ENCODE data around the gene DNAJC3.
"Not testable (repeated sequence)": the region's sequence is repeated elsewhere in the genome, so short reads cannot be mapped to it uniquely, and the experiment has no call there.

DNAJC3 gene

DNA sequence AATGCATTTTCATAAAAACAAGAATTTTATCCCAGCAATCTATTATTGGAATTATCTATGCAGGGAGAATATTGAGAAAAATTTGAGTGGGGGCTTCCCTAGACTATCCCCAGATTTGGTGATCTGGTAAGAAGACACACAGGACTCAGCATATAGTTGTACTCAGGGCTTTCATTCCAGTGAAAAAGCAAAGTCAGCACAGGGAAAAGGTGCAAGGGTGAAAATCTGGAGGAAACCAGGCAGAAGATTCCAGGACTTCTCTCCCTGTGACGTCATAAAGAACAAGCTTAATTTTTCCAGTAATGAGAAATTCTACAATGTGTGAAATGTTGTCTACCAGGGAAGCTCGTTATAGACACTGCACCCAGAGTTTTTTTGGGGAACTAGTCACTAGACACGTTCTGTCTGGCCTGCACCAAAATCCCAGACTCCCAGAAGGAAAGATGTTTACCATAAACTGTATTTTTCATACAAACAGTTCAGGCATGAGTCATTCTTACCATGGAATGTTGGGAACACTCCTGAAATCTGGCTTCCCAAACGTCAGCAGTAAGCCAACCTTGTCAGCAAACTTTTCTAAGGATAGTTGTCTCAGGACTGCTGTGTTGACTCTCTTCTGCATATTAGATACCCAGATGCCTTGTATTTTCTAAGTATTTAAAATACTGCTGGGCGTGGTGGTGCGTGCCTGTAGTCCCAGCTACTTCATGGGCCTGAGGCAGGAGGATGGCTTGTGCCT is 107.4 kb downstream of the DNAJC3 start:
- no peak for DNase-seq

- DNase-seq = no peak
Measured at GRCh38 chr13:95784900-95785290, 108.0 kb downstream of the DNAJC3 start.

GRCh38 chr13:95787356-95788099 is 110.6 kb downstream of the DNAJC3 start:
- DNase-seq = no peak

GRCh38 chr13:95788100-95788463 is 111.1 kb downstream of the DNAJC3 start:
- no peak for DNase-seq

DNA sequence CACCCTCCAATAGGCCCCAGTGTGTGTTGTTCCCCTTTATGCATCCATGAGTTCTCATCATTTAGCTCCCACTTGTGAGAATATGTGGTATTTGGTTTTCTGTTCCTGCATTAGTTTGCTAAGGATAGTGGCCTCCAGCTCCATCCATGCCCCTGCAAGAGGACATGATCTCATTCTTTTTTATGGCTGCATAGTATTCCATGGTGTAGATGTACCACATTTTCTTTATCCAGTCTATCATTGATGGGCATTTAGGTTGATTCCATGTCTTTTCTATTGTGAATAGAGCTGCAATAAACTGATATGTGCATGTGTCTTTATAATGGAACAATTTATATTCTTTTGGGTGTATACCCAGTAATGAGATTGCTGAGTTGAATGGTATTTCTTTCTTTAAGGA is 112.4 kb downstream of the DNAJC3 start:
- DNase-seq = not testable (repeated sequence)

- DNase-seq = no peak
Measured at GRCh38 chr13:95791084-95791722, 114.3 kb downstream of the DNAJC3 start.

DNA sequence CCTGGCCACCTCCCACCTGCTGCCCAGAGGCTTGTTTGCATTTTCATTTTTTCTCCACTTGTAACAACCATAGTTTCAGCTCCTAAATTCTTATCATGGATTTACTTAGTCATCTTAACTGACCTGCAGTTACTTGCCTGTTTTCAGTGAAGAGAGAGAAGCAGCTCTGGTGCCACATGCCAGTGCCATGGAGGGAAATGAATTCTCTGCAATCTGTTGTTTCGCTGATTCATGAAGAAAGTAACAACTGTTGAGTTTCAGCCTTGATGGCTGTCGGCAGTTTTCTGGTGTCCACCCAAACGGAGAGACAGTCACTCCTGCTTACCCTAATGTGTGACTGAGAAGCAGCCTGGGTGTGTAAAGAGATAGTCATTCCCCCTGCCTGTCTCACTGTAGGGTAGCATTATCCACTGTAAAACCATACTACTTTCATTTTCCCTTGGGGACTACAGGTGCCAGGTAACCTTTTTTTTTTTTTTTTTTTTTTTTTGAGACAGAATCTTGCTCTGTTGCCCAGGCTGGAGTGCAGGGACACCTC is 116.1 kb downstream of the DNAJC3 start:
- no peak for DNase-seq

DNA sequence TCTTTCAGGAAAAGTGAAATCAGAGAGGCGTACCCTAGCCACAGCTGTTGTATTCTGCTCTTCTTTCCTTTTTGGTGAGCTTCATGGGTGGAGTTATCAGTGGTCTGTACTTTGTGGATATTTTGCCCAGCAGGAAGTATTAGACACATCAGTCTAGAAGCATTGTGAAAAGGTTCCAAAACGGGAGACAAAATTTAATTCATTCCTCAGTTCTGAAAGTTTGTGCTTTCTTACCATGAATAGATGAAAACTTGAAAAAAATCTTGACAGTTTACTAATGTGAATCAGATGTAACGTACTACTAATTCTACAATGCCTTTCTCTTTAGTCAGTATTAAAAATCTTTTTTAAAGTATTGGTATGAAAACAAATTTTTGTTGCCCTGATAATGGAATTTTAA is 116.8 kb downstream of the DNAJC3 start:
- no peak for DNase-seq

DNA sequence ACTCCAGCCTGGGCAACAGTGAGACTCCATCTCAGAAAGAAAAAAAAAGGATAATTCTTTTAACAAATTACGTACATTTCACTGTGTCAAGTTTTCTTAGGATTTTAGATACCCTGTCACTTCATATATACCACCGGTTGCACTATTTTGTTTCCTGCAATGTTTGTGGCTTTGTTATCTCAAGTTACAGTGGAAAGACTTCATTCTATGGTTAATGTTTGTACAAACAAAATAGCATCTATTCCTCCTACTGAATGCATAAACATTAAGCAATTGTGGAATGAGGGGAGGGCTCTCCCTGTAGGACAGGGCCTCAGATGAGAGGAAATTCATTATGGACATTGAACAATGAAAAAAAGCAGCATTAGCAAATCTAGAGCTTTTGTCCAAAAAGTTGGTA is 120.1 kb downstream of the DNAJC3 start:
- DNase-seq = no peak

- DNase-seq = no peak
Measured at GRCh38 chr13:95800436-95800835, 123.5 kb downstream of the DNAJC3 start.

- DNase-seq = no peak
Measured at GRCh38 chr13:95801825-95802224, 124.9 kb downstream of the DNAJC3 start.

DNA sequence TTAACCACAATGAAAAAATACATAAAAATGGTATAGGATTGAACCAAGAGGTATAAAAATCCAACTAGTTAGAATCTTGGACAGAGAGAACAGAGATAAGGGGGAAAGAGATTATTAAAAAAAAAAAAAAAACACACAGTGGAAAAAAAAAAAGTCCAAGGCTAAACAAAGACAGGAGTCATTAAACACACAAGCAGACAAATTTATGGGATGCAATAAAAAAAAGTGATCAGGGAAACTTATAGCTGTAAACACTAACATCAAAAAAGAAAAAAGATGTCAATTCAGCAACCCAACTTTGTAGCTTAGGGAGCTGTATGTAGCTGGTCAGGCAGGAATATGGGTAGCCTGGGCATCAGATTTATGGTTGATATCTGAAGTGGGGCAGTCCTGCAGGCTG is 129.0 kb downstream of the DNAJC3 start:
- DNase-seq = no peak

GRCh38 chr13:95809429-95809828 is 132.5 kb downstream of the DNAJC3 start:
- DNase-seq = no peak

- DNase-seq = no peak
Measured at GRCh38 chr13:95813139-95813538, 136.2 kb downstream of the DNAJC3 start.

DNA sequence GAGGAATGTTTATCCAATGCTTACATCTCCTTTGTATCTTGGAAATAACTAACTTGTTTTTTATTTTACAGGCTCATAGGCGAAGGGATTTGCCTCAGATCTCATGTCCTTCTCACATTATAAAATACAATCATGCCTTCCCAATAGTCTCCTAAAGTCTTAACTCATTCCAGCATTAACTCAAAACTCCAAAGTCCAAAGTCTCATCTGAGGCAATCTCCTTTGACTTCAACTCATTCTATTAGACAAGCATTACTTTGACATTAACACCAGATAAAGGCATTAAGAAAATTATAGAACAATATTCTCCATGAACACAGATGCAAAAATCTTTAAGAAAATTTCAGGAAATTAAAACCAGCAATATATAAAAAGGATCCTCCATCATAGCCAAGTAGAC is 137.6 kb downstream of the DNAJC3 start:
- no peak for DNase-seq

- DNase-seq = no peak
Measured at GRCh38 chr13:95822303-95822702, 145.4 kb downstream of the DNAJC3 start.

DNA sequence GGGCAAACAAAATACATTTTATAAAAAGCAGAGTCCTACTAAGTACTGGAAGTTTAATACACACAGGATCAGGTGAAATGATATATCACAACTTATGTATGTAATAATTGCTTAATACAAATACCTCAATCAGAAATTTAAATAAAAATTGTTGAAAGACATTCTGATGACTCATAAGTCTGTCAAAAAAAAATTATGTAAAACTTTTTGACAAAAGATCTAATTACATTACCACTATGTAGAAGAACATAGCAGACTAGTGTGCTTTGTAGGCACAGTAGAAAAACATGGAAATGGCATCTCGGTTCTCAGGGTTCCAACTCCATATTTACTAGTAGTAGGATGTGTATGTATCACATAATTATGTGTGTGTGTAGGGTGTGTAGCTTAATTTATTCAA is 156.2 kb downstream of the DNAJC3 start:
- no peak for DNase-seq

DNA sequence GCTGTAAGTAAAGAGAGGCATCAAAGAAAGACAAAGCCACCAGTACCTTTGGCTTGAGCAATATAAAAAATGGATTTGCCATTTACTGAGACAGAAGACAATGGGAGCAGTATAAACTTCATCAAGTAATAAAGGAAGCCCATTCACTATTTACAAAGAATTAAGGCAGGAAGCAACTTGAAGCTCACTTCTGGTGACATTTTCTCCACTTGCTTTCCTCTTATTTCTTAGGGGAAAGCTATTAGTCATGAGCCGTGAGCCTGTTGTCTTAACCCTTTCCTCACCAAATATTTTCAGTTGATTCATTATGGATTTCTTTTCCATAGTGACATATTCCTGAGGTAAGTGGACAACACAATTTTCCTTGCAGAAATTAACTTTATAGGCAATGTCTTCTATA is 156.8 kb downstream of the DNAJC3 start:
- DNase-seq = no peak

- peak; percentile 70 for DNase-seq
Measured at GRCh38 chr13:95834134-95834765, 157.3 kb downstream of the DNAJC3 start.

DNA sequence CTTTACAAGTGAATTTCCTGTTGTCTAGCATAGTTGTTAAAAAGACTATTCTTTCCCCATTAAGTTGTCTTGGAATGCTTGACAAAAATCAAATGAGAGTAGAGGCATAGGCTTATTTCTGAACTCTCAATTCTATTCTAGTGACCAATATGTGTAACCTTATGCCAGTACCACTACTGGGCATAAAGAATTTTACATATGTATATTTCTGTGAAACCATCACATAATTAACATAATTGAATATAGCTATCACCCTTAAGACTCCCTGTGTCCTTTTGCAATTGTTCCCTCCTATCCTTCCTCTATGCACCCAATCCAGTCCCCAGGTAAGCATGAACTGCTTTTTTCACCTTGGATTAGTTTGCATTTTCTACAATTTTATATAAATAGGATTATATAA is 165.0 kb downstream of the DNAJC3 start:
- DNase-seq = no peak

DNA sequence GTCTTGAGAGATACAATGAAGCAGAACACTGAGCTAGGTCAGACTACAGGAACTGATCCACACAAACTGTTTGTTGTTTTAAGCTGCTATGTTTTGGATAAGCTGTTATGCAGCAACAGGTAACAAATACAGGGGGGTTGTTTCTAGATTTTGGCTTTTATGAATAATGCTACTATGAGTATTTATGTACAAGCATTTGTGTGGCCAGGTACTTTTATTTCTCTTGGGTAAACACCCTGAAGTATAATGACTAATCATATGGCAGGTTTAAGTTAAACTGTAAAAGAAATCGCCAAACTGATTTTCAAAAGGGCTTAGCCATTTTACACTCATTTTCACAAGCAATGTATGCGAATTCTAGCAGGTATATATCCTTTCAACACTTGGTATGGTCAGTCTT is 166.0 kb downstream of the DNAJC3 start:
- no peak for DNase-seq

Measured in NCI-H345 (cell line).